ENCODE results near the gene HDAC6. TPM values are rescaled to one million over a fixed set of nuclear protein-coding genes. Genes with fewer than 3 reads are reported as not detected.

The HDAC6 gene
- total RNA-seq, 1 experiment from 2014 or later: 44.2 TPM

DNA sequence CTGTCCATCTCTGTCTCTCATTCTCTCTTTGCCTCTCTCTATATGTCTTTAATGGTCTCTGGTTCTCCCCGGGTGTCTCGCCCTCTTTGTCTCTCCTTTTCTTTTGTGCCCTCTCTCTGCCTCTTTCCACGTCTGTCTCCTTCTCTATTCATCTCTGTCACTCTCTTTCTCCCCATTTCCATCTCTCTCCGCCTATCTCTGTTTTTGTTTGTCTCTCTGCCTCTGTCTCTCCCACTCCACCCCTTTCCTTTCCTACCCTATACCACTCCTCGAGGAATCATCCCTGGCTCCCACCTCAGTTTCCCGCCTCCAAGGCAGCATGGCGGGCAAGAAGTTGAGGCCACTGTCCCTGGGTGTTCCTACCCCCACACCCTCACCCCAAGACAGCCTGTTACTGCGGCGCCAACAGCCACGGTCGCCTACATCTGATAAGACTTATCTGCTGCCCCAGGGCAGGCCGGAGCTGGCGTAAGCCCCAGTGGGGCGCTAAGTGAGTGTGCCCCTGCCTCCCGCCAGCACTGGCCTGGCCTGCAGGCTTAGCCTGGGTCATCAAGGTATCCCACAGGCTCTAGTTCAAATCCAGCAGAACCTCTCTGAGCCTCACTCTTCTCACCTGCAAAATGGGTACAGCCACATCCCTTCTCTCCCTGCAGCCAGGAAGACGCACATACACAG is 16.2 kb upstream of the HDAC6 start:
- no peaks in the 10 kb centered on the region for H3K9me2 ChIP-seq (ENCODE audit: insufficient read depth)
- CTCF ChIA-PET: no interaction called here
- H3K4me2 ChIP-seq: no peak overlapping the region
- DNase-seq: no peak
- H3K36me3 ChIP-seq (ENCODE audit: low read depth): no peaks in the 10 kb centered on the region
- POLR2A ChIA-PET (ENCODE audit: unreplicated experiment): no interaction called here
- no peaks in the 10 kb centered on the region for H3F3A ChIP-seq (ENCODE audit: insufficient read depth, low read depth)
- intact Hi-C loops (cut with micrococcal nuclease; ENCODE audit: unreplicated experiment): no loop called here
- no peaks in the 10 kb centered on the region for H4K20me1 ChIP-seq (ENCODE audit: insufficient read depth)
- TF ChIP-seq, protein P1, sequence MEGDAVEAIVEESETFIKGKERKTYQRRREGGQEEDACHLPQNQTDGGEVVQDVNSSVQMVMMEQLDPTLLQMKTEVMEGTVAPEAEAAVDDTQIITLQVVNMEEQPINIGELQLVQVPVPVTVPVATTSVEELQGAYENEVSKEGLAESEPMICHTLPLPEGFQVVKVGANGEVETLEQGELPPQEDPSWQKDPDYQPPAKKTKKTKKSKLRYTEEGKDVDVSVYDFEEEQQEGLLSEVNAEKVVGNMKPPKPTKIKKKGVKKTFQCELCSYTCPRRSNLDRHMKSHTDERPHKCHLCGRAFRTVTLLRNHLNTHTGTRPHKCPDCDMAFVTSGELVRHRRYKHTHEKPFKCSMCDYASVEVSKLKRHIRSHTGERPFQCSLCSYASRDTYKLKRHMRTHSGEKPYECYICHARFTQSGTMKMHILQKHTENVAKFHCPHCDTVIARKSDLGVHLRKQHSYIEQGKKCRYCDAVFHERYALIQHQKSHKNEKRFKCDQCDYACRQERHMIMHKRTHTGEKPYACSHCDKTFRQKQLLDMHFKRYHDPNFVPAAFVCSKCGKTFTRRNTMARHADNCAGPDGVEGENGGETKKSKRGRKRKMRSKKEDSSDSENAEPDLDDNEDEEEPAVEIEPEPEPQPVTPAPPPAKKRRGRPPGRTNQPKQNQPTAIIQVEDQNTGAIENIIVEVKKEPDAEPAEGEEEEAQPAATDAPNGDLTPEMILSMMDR (conservative IDR thresholded peaks at IDR 0.05): no peak
- TF ChIP-seq EZH2 (IDR thresholded peaks at IDR 0.05; ENCODE audit: low read depth): no peak
- no peaks in the 10 kb centered on the region for H3K79me2 ChIP-seq (ENCODE audit: low read depth)
- no peaks in the 10 kb centered on the region for H3K4me1 ChIP-seq (replicated peaks; ENCODE audit: insufficient read depth)
- no peaks in the 10 kb centered on the region for H3K9me3 ChIP-seq (ENCODE audit: insufficient read depth, low read depth)
- H3K4me3 ChIP-seq: no peak overlapping the region
- H3K27ac ChIP-seq: no peak overlapping the region
- H2AFZ ChIP-seq: no peak overlapping the region
- no peaks in the 10 kb centered on the region for H3K27me3 ChIP-seq (ENCODE audit: insufficient read depth, low read depth)
- BruUV-seq (replicated peaks): no TSS peak

DNA sequence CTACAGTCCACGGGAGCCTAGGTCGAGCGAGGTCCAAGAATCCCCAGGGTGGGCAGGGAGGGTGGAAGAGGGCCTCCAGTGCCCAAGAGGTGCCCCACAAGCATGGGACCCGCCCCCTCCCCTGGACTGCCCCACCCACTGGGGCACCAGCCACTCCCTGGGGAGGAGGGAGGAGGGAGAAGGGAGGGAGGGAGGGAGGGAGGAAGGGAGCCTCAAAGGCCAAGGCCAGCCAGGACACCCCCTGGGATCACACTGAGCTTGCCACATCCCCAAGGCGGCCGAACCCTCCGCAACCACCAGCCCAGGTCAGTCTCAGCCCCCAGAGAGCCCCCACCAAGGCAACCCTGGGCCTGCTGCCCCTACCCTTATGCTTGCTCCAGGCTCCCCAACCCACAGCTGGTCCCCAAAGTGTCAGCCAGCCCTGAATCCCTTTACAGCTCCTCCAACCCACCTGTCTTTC is 15.5 kb upstream of the HDAC6 start, which contains the start of gene GATA1:
TSS of gene GATA1 (plus strand) at position 250 of the 460 bp plus-strand sequence. CDS start 4,520 bp downstream, outside the sequence.
- Histone ChIP-seq H3K4me1 (replicated peaks; ENCODE audit: insufficient read depth) (no peaks in the 10 kb centered on the region), H3K27me3 (ENCODE audit: insufficient read depth, low read depth) (no peaks in the 10 kb centered on the region), H2AFZ (no peak within 1 kb of the TSS), H4K20me1 (ENCODE audit: insufficient read depth) (no peaks in the 10 kb centered on the region), H3K4me2 (no peak within 1 kb of the TSS), H3K36me3 (ENCODE audit: low read depth) (no peaks in the 10 kb centered on the region), H3K4me3 (no peak within 1 kb of the TSS), H3K9me2 (ENCODE audit: insufficient read depth) (no peaks in the 10 kb centered on the region), H3K27ac (no peak within 1 kb of the TSS), H3K79me2 (ENCODE audit: low read depth) (no peaks in the 10 kb centered on the region), H3F3A (ENCODE audit: insufficient read depth, low read depth) (no peaks in the 10 kb centered on the region), H3K9me3 (ENCODE audit: insufficient read depth, low read depth) (no peaks in the 10 kb centered on the region)
- POLR2A ChIA-PET (ENCODE audit: unreplicated experiment): no interaction called here
- no TSS peak for BruUV-seq (replicated peaks)
- CTCF ChIA-PET: no interaction called here
- intact Hi-C loops (cut with micrococcal nuclease; ENCODE audit: unreplicated experiment): no loop called here
- DNase-seq: no peak
- TF ChIP-seq, protein P1 (conservative IDR thresholded peaks at IDR 0.05): no peak
- TF ChIP-seq EZH2 (IDR thresholded peaks at IDR 0.05; ENCODE audit: low read depth): no peak

DNA sequence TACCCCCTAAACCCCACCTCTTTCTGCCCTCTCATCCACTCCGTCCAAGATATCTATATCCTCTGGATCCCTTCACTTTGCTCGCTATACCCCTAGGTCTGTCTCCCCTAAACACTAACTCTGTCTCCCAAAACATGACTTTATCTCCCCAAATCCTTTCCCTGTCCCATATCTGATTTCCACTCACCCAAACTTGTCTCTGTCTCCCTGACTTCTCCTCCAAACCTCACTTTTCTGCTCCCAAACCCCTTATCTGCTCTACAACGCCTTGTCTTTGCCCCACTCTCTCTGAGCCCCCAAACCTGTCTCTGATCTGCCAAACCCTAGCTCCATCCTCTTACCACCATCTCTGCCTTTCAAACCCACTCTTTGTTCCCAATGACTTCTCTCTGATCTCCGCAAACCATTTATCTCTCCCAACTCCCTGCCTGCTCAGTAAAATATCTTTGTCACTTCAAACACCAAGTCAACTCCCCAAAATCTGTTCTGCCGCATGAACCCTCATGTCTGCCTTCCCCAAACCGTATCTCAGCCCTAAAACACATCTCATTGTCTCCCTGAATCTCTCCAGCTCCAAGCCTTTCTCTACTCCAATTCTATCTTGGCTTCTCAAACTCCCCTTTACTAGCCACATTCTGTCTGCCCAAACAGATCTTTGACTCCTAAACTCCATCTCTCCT is 14.9 kb upstream of the HDAC6 start:
- intact Hi-C loops (cut with micrococcal nuclease; ENCODE audit: unreplicated experiment): no loop called here
- no peaks in the 10 kb centered on the region for H3K9me2 ChIP-seq (ENCODE audit: insufficient read depth)
- no peaks in the 10 kb centered on the region for H3F3A ChIP-seq (ENCODE audit: insufficient read depth, low read depth)
- no peak overlapping the region for H2AFZ ChIP-seq
- H4K20me1 ChIP-seq (ENCODE audit: insufficient read depth): no peaks in the 10 kb centered on the region
- H3K4me3 ChIP-seq: no peak overlapping the region
- H3K27me3 ChIP-seq (ENCODE audit: insufficient read depth, low read depth): no peaks in the 10 kb centered on the region
- no peaks in the 10 kb centered on the region for H3K36me3 ChIP-seq (ENCODE audit: low read depth)
- no peak for DNase-seq
- no peaks in the 10 kb centered on the region for H3K79me2 ChIP-seq (ENCODE audit: low read depth)
- ChIA-PET POLR2A (ENCODE audit: unreplicated experiment) (no interaction called here), CTCF (no interaction called here)
- no peak overlapping the region for H3K4me2 ChIP-seq
- no TSS peak for BruUV-seq (replicated peaks)
- no peaks in the 10 kb centered on the region for H3K4me1 ChIP-seq (replicated peaks; ENCODE audit: insufficient read depth)
- H3K27ac ChIP-seq: no peak overlapping the region
- TF ChIP-seq, protein P1 (conservative IDR thresholded peaks at IDR 0.05): no peak
- TF ChIP-seq EZH2 (IDR thresholded peaks at IDR 0.05; ENCODE audit: low read depth): no peak
- H3K9me3 ChIP-seq (ENCODE audit: insufficient read depth, low read depth): no peaks in the 10 kb centered on the region
